Neural cell (in vitro differentiated cells): ENCODE measurements around the gene IL24. TPM values are rescaled to one million over a fixed set of nuclear protein-coding genes. Genes with fewer than 3 reads are reported as not detected.

Experiments used
- H2AFZ ChIP-seq: fragments of 200-600, 300-800 bp; sonication (generic), shearing (Covaris generic); 2 replicates; pipeline ENCODE4 v1.6.0; 2014; ENCODE audit warnings: low read depth, mild to moderate bottlenecking, antibody characterized with exemption, low read length, moderate library complexity
- H3F3A ChIP-seq: fragments of 200-600 bp; shearing (Covaris generic); 2 replicates; pipeline ENCODE4 v1.6.1; 2016; ENCODE audit warnings: mild to moderate bottlenecking, moderate library complexity, mixed read lengths, antibody characterized with exemption, low read length; ENCODE audit not compliant: insufficient read depth, poor library complexity, severe bottlenecking
- H3K27ac ChIP-seq: fragments of 200-600, 300-800 bp; sonication (generic), shearing (Covaris generic); 2 replicates; pipeline ENCODE4 v1.5.1; 2014; ENCODE audit warnings: mild to moderate bottlenecking, low read length, moderate library complexity
- H3K27me3 ChIP-seq: fragments of 300-800, 200-600 bp; sonication (generic), shearing (Covaris generic); 2 replicates; pipeline ENCODE4 v1.6.0; 2014; ENCODE audit warnings: mild to moderate bottlenecking, low read depth, low read length, moderate library complexity; ENCODE audit not compliant: insufficient read depth
- H3K36me3 ChIP-seq: fragments of 300-800, 200-600 bp; sonication (generic), shearing (Covaris generic); 2 replicates; pipeline ENCODE4 v1.5.1; 2014; ENCODE audit warnings: mild to moderate bottlenecking, antibody characterized with exemption, low read length, moderate library complexity; ENCODE audit not compliant: insufficient read depth
- H3K4me2 ChIP-seq: fragments of 300-800, 200-600 bp; sonication (generic), shearing (Covaris generic); 2 replicates; pipeline ENCODE4 v1.6.0; 2014; ENCODE audit warnings: mild to moderate bottlenecking, low read length
- H3K4me3 ChIP-seq: fragments of 300-800, 200-600 bp; sonication (generic), shearing (Covaris generic); 2 replicates; pipeline ENCODE4 v1.5.1; 2014; ENCODE audit warnings: mild to moderate bottlenecking, low read length, moderate library complexity
- H3K79me2 ChIP-seq: fragments of 200-600 bp; shearing (Covaris generic); replicated peaks from 2 replicates; pipeline ENCODE4 v1.6.0; 2014; ENCODE audit warnings: mild to moderate bottlenecking, low read length, moderate library complexity; ENCODE audit not compliant: insufficient read depth
- H3K9ac ChIP-seq: fragments of 300-800, 200-600 bp; sonication (generic), shearing (Covaris generic); 2 replicates; pipeline ENCODE4 v1.6.1; 2016; ENCODE audit warnings: mild to moderate bottlenecking, low read length, mixed read lengths
- H3K9me2 ChIP-seq: fragments of 200-600 bp; shearing (Covaris generic); 2 replicates; pipeline ENCODE4 v1.6.1; 2016; ENCODE audit warnings: mild to moderate bottlenecking, low read length, mixed read lengths; ENCODE audit not compliant: insufficient read depth
- H3K9me3 ChIP-seq: fragments of 200-600, 300-800 bp; sonication (generic), shearing (Covaris generic); 2 replicates; pipeline ENCODE4 v1.6.1; 2016; ENCODE audit warnings: mild to moderate bottlenecking, mixed run types, low read length, moderate library complexity, mixed read lengths
- H4K20me1 ChIP-seq: fragments of 200-600 bp; shearing (Covaris generic); 2 replicates; pipeline ENCODE4 v1.6.1; 2016; ENCODE audit warnings: mild to moderate bottlenecking, mixed run types; ENCODE audit not compliant: insufficient read depth
- CTCF ChIP-seq: fragments of 450-650 bp; IDR thresholded peaks from 2 replicates; pipeline ENCODE4 v1.5.1; 2014; ENCODE audit warnings: antibody characterized with exemption, mild to moderate bottlenecking, moderate library complexity; ENCODE audit not compliant: poor library complexity, severe bottlenecking
- EP300 ChIP-seq: fragments of 450-650 bp; conservative IDR thresholded peaks from 2 replicates; pipeline ENCODE4 v1.6.1; 2014; ENCODE audit warnings: antibody characterized with exemption, mild to moderate bottlenecking, moderate library complexity; ENCODE audit not compliant: poor library complexity, severe bottlenecking
- EZH2 ChIP-seq: fragments of 200-600, 300-800 bp; shearing (Covaris generic), sonication (generic); IDR thresholded peaks from 2 replicates; pipeline ENCODE4 v1.6.1; 2014; ENCODE audit warnings: antibody characterized with exemption, low read length, borderline replicate concordance, mild to moderate bottlenecking; ENCODE audit not compliant: insufficient read depth, poor library complexity, severe bottlenecking
- MXI1 ChIP-seq: fragments of 450-650 bp; conservative IDR thresholded peaks from 2 replicates; pipeline ENCODE4 v1.6.1; 2014; ENCODE audit warnings: antibody characterized with exemption, mild to moderate bottlenecking; ENCODE audit not compliant: poor library complexity, severe bottlenecking
- POLR2AphosphoS5 ChIP-seq: IDR thresholded peaks from 2 replicates; pipeline ENCODE4 v1.6.1; 2012
- RAD21 ChIP-seq: fragments of 450-650 bp; conservative IDR thresholded peaks from 2 replicates; pipeline ENCODE4 v1.6.1; 2014; ENCODE audit warnings: antibody characterized with exemption, mild to moderate bottlenecking, moderate library complexity
- REST ChIP-seq: IDR thresholded peaks from 2 replicates; pipeline ENCODE4 v1.6.1; 2012; ENCODE audit warnings: borderline replicate concordance
- SMC3 ChIP-seq: fragments of 450-650 bp; conservative IDR thresholded peaks from 2 replicates; pipeline ENCODE4 v1.6.1; 2014; ENCODE audit warnings: antibody characterized with exemption, mild to moderate bottlenecking, moderate library complexity; ENCODE audit not compliant: poor library complexity
- TAF1 ChIP-seq: IDR thresholded peaks from 2 replicates; pipeline ENCODE4 v1.6.1; 2012; ENCODE audit warnings: low read depth
- polyA plus RNA-seq: library from polyadenylated mRNA; depleted of rRNA; stranded (reverse); fragments of >200 nt; gene quantifications from 2 replicates; pipeline ENCODE4 v1.2.3, GENCODE V29; 2014

The IL24 gene
- polyA plus RNA-seq, 1 donor from 2014 or later = not detected

DNA sequence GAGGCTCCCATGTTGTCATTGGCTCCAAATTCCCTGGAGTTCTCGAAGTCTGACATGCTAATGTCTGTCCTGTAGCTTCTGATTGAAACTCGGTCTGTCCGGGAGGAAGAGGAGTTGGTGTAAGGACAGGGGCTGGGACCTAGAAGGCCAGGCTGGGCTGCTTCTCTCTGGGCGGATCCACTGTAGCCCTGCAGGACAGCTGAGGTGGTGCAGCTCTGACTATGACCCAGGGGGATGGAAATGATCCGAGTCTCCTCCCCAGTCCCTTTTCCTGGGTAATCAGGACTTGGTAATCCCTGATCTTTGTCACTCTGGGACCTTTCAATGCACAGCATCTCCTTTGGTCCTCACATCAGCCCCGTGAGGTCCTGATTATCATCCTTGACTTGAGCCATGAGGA is 34.5 kb downstream of the IL24 start:
- Histone ChIP-seq H3K27ac (no peak overlapping the region), H3K9ac (no peak overlapping the region), H3F3A (no peaks in the 10 kb centered on the region), H3K9me3 (no peaks in the 10 kb centered on the region), H4K20me1 (no peaks in the 10 kb centered on the region), H3K79me2 (no peaks in the 10 kb centered on the region), H3K4me3 (no peak overlapping the region), H3K4me2 (no peak overlapping the region), H3K36me3 (no peaks in the 10 kb centered on the region), H3K9me2 (no peaks in the 10 kb centered on the region), H2AFZ (no peak overlapping the region), H3K27me3 (no peaks in the 10 kb centered on the region)
- TF ChIP-seq SMC3 (no peak), CTCF (no peak), MXI1 (no peak), POLR2AphosphoS5 (no peak), EZH2 (no peak), REST (no peak), TAF1 (no peak), RAD21 (no peak), EP300 (no peak)

GRCh38 chr1:206932177-206932576 is 34.9 kb downstream of the IL24 start:
- Histone ChIP-seq H3K9me2 (no peaks in the 10 kb centered on the region), H2AFZ (no peak overlapping the region), H3F3A (no peaks in the 10 kb centered on the region), H3K27ac (no peak overlapping the region), H3K36me3 (no peaks in the 10 kb centered on the region), H3K4me2 (no peak overlapping the region), H4K20me1 (no peaks in the 10 kb centered on the region), H3K4me3 (no peak overlapping the region), H3K27me3 (no peaks in the 10 kb centered on the region), H3K9ac (no peak overlapping the region), H3K9me3 (no peaks in the 10 kb centered on the region), H3K79me2 (no peaks in the 10 kb centered on the region)
- TF ChIP-seq EZH2 (no peak), MXI1 (no peak), EP300 (no peak), SMC3 (no peak), TAF1 (no peak), POLR2AphosphoS5 (no peak), CTCF (no peak), REST (no peak), RAD21 (no peak)
